Mammary microvascular endothelial cell (primary cell): Measurements from ENCODE around the gene TPPP3. TPM values are rescaled to one million over a fixed set of nuclear protein-coding genes. Genes with fewer than 3 reads are reported as not detected.

Source experiments
- total RNA-seq: library from RNA; depleted of rRNA; stranded (reverse); fragments of >200 nt; gene quantifications from 2 replicates; pipeline ENCODE4 v1.2.3, GENCODE V29; 2015

The TPPP3 gene
- total RNA-seq: 0.20 TPM in 1 of 2 replicates, not detected in the other

DNA sequence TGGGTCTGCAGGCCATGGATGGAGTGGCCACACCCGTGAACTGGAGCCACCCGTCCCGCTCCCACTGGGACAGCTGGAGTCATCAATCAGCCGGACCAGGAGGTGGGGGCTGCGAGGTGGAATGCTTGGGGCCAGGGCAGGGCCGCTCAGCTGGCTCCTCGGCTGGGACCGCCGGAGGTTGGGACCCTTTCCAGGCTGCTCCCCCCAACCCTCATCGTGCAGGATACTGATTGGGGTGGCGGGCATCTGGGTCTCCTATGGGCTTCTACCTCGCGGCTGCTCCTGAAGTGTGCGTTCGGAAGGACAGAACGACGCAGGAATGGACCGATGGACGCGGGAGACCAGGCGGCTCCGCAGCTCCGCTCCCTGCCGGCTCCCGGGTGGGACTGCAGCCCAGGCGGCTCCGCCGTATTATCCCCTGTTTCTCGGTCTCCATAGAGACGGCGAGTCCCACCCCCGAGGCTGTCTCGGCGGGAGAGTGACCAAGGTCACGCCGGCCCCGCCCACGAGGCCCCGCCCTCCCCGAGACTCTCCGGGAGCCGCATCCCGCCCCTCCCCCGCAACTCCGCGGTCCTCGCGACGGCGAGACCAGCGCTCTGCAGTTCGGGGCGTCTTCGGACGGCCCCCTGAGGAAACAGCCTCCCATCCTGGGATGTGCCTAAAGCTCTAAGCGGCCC lies at the start of gene TPPP3:
TSS of gene TPPP3 (minus strand) at position 388 of the 677 bp plus-strand sequence. CDS start 2,387 bp downstream, outside the sequence.

DNA sequence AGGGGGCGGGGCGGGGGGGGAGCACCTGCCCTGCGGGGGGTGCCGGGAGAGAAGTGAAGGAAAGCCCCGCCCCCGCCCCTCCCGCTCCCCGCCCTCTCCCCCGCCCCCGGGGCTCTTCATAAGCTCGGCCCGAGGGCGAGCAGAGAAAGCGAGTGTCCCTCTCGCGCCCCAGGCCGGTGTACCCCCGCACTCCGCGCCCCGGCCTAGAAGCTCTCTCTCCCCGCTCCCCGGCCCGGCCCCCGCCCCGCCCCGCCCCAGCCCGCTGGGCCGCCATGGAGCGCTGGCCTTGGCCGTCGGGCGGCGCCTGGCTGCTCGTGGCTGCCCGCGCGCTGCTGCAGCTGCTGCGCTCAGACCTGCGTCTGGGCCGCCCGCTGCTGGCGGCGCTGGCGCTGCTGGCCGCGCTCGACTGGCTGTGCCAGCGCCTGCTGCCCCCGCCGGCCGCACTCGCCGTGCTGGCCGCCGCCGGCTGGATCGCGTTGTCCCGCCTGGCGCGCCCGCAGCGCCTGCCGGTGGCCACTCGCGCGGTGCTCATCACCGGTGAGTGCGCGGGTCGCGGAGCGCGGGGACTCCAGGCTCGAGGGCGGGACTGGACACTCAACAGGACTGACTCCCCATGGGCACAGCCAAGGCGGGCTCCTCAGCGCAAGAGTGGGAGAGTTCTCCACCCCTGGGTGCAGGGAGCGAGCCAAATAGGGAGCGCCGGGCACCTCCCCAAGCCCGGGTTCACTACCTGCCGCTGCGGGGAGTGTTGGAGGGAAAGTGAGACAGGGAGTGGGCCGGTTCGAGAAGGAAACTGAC lies 37.9 kb upstream of the TPPP3 start, which contains the start of gene HSD11B2:
TSS of gene HSD11B2 (plus strand) at position 145 of the 798 bp plus-strand sequence. CDS start at position 273, 128 bp downstream.

DNA sequence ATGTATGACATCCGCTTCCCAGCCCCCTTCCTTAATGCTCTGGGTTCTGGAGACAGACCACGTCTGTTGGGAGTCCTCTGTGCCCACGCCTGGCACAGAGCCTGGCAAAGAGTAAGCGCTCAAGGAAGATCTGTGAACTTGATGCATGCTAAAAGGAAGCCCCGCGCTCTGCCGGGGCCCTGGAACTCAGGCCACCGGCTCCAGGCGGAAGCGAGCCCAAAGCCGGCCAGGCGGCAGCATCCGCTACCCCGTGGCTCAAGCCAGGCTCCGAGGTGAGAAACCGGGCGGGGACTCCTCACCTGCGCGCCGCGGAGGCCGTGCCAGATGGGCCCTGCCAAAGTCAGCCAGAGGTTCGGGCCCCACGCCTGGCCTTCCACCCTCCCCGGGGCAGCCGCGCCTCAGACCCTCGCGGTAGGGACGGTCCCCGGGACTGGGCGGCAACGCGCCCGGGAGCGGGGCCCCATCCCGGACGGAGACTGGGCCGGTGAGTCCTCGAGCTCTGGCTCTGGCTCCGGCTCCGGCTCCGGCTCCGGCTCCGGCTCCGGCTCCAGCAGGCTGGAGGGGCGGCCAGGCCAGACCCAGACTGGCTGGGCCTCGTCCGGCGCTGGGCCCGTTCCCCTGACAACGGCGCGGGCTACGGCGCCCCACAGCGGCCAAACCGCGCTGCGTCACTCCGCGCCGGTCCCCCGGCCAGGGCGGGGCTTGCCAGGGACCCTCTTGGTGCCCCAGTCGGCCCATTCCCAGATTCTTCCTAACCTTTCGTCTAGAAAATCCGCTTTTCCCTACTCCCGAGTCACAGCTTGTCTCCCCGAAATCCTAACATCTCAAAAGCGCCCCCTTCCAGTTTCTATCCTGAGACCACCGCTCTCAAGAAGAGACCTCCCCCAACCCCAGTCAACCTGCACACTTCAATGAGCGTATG lies 22.8 kb upstream of the TPPP3 start, which contains the start of gene ZDHHC1:
TSS of gene ZDHHC1 (minus strand) at position 606 of the 922 bp plus-strand sequence. CDS start 8,702 bp downstream, outside the sequence.

Other genes with a start within 250 kb of the TPPP3 start
- gene B3GNT9, start 242.5 kb downstream of the TPPP3 start, total RNA-seq: 2.2 and 4.6 TPM in 2 replicates
- 35.2 and 35.8 TPM in 2 replicates for gene TRADD, start 233.6 kb downstream of the TPPP3 start, total RNA-seq
- 8.2 and 10.6 TPM in 2 replicates for gene FBXL8, start 233.5 kb downstream of the TPPP3 start, total RNA-seq
- 0.40 and 2.0 TPM in 2 replicates for gene HSF4, start 228.8 kb downstream of the TPPP3 start, total RNA-seq
- 9.3 and 12.7 TPM in 2 replicates for gene NOL3, start 223.0 kb downstream of the TPPP3 start, total RNA-seq
- gene MATCAP1, start 209.5 kb downstream of the TPPP3 start, total RNA-seq: 4.2 and 7.1 TPM in 2 replicates
- 9.4 and 13.3 TPM in 2 replicates for gene EXOC3L1, start 203.4 kb downstream of the TPPP3 start, total RNA-seq
- gene E2F4, start 201.3 kb downstream of the TPPP3 start, total RNA-seq: 89.3 and 111 TPM in 2 replicates
- gene ELMO3, start 194.4 kb downstream of the TPPP3 start, total RNA-seq: 0.60 and 0.98 TPM in 2 replicates
- 32.9 and 34.8 TPM in 2 replicates for gene TMEM208, start 166.4 kb downstream of the TPPP3 start, total RNA-seq
- 29.2 and 33.3 TPM in 2 replicates for gene FHOD1, start 146.0 kb downstream of the TPPP3 start, total RNA-seq
- gene SLC9A5, start 144.5 kb downstream of the TPPP3 start, total RNA-seq: 0.07 and 0.20 TPM in 2 replicates
- gene PLEKHG4, start 114.0 kb downstream of the TPPP3 start, total RNA-seq: 26.1 and 36.1 TPM in 2 replicates
- under 0.01 TPM in 1 of 2 replicates, not detected in the other for gene KCTD19, start 66.8 kb downstream of the TPPP3 start, total RNA-seq
- gene LRRC36, start 66.7 kb downstream of the TPPP3 start, total RNA-seq: 0.39 and 0.40 TPM in 2 replicates
- gene ZDHHC1, start 23.0 kb upstream of the TPPP3 start, total RNA-seq: 5.2 and 6.7 TPM in 2 replicates
- gene HSD11B2, start 37.6 kb upstream of the TPPP3 start, total RNA-seq: not detected in 2 replicates
- gene ATP6V0D1, start 87.7 kb upstream of the TPPP3 start, total RNA-seq: 170 and 206 TPM in 2 replicates
- not detected in 2 replicates for gene AGRP, start 90.0 kb upstream of the TPPP3 start, total RNA-seq
- gene RIPOR1, start 135.3 kb upstream of the TPPP3 start, total RNA-seq: 53.6 and 66.6 TPM in 2 replicates
- gene CTCF, start 169.0 kb upstream of the TPPP3 start, total RNA-seq: 25.5 and 27.7 TPM in 2 replicates